ENCODE data around the gene RAPGEF1.

The RAPGEF1 gene

GRCh38 chr9:131546336-131547084 lies 193.4 kb downstream of the RAPGEF1 start:
- no peak for DNase-seq

GRCh38 chr9:131545786-131546335 lies 194.0 kb downstream of the RAPGEF1 start:
- no peak for DNase-seq

GRCh38 chr9:131545003-131545785 lies 194.7 kb downstream of the RAPGEF1 start, which contains the start of gene PRRT1B:
TSS of gene PRRT1B (plus strand) at chr9:131545523. CDS start at chr9:131545616, 93 bp downstream.
- no peak for DNase-seq

- no peak for DNase-seq
These were observed 196.7 kb downstream of the RAPGEF1 start for GRCh38 chr9:131543141-131543540.

GRCh38 chr9:131539223-131539923 lies 200.5 kb downstream of the RAPGEF1 start:
- no peak for DNase-seq

GRCh38 chr9:131537946-131538345 lies 201.9 kb downstream of the RAPGEF1 start:
- no peak for DNase-seq

- no peak for DNase-seq
These were observed 205.1 kb downstream of the RAPGEF1 start for GRCh38 chr9:131534721-131535237.

GRCh38 chr9:131530920-131531832 lies 208.7 kb downstream of the RAPGEF1 start, which contains the start of gene UCK1:
TSS of gene UCK1 (minus strand) at chr9:131531263. CDS start at chr9:131531174, 89 bp downstream.
- DNase-seq, result peak; percentile 34

GRCh38 chr9:131530546-131530919 lies 209.3 kb downstream of the RAPGEF1 start:
- DNase-seq, result no peak

- no peak for DNase-seq
These were observed 210.0 kb downstream of the RAPGEF1 start for GRCh38 chr9:131529597-131530545.

- no peak for DNase-seq
These were observed 210.9 kb downstream of the RAPGEF1 start for GRCh38 chr9:131528886-131529505.

- DNase-seq, result no peak
These were observed 211.7 kb downstream of the RAPGEF1 start for GRCh38 chr9:131528186-131528585.
